Prostate gland (tissue), 2 donors: ENCODE results near the gene STK16.

Source experiments
- POLR2A ChIP-seq: fragments of 450-650 bp; IDR thresholded peaks from one replicate; pipeline ENCODE4 v1.6.1; 2016; ENCODE audit warnings: antibody characterized with exemption, mild to moderate bottlenecking
- POLR2AphosphoS5 ChIP-seq: sonication (generic); formaldehyde crosslinking; IDR thresholded peaks from one replicate; pipeline ENCODE4 v1.6.1; 2017; ENCODE audit warnings: antibody characterized with exemption
- TF ChIP-seq, protein P1 (sequence below), 4 experiments: fragments of 200-600 bp in 2 of 4; fragments of 450-650 bp in 2 of 4; sonication (generic) in 2 of 4; IDR thresholded peaks; 1 replicate in 3 of 4; 2 replicates in 1 of 4; pipeline ENCODE4 v1.5.1; 2016 to 2019; ENCODE audit warnings: antibody characterized with exemption in 4 of 4, mild to moderate bottlenecking in 2 of 4, moderate library complexity in 2 of 4

DNA sequence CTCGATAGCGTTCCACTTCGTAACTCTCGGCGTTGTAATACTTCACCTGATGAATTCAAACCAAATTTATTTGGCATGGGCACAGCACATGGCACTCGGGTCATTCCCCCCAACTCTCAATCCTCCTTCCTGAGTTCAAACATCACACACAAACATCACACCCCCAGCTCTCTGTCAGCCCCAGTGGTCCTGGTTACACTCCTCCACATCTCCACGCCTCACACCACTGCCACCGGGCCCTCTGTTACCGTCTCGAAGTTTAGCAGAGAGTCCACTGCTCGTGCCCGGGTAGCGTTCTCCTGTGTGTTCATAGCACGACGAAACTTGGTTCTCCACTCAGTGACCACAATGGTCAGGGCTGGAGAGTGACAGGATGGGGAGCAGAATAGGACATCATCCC lies 31.1 kb upstream of the STK16 start:
- TF ChIP-seq, protein P1, sequence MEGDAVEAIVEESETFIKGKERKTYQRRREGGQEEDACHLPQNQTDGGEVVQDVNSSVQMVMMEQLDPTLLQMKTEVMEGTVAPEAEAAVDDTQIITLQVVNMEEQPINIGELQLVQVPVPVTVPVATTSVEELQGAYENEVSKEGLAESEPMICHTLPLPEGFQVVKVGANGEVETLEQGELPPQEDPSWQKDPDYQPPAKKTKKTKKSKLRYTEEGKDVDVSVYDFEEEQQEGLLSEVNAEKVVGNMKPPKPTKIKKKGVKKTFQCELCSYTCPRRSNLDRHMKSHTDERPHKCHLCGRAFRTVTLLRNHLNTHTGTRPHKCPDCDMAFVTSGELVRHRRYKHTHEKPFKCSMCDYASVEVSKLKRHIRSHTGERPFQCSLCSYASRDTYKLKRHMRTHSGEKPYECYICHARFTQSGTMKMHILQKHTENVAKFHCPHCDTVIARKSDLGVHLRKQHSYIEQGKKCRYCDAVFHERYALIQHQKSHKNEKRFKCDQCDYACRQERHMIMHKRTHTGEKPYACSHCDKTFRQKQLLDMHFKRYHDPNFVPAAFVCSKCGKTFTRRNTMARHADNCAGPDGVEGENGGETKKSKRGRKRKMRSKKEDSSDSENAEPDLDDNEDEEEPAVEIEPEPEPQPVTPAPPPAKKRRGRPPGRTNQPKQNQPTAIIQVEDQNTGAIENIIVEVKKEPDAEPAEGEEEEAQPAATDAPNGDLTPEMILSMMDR (IDR thresholded peaks at IDR 0.05): no peak
- no peak for TF ChIP-seq POLR2A
- no peak for TF ChIP-seq POLR2AphosphoS5
